Smooth muscle cell (in vitro differentiated cells): ENCODE results near the gene ZNF230. TPM values are rescaled to one million over a fixed set of nuclear protein-coding genes. Genes with fewer than 3 reads are reported as not detected.

Experiments used
- DNase-seq: peaks from one replicate; lab custom pipeline; 2025; ENCODE audit not compliant: unreplicated experiment; lab: John Stamatoyannopoulos, UW
- H2AFZ ChIP-seq: fragments of 200-600 bp; sonication (generic); 2 replicates; pipeline ENCODE4 v1.6.0; 2016; ENCODE audit warnings: antibody characterized with exemption, low read depth, mild to moderate bottlenecking
- H3F3A ChIP-seq: fragments of 200-600 bp; sonication (generic); 2 replicates; pipeline ENCODE4 v1.6.0; 2017; ENCODE audit warnings: antibody characterized with exemption, low read depth
- H3K27ac ChIP-seq: fragments of 200-600 bp; sonication (generic); 2 replicates; pipeline ENCODE4 v1.5.1; 2016; ENCODE audit warnings: low read depth, mild to moderate bottlenecking
- H3K27me3 ChIP-seq: fragments of 200-600 bp; sonication (generic); 2 replicates; pipeline ENCODE4 v1.6.1; 2016; ENCODE audit warnings: low read depth, mild to moderate bottlenecking
- H3K36me3 ChIP-seq: fragments of 200-600 bp; sonication (generic); 2 replicates; pipeline ENCODE4 v1.5.1; 2016; ENCODE audit warnings: low read depth
- H3K4me1 ChIP-seq: fragments of 200-600 bp; sonication (generic); 2 replicates; pipeline ENCODE4 v1.5.1; 2016; ENCODE audit warnings: low read depth
- H3K4me2 ChIP-seq: fragments of 200-600 bp; sonication (generic); 2 replicates; pipeline ENCODE4 v1.6.0; 2016; ENCODE audit warnings: mild to moderate bottlenecking
- H3K4me3 ChIP-seq: fragments of 200-600 bp; sonication (generic); 2 replicates; pipeline ENCODE4 v1.5.1; 2016; ENCODE audit warnings: mild to moderate bottlenecking
- H3K79me2 ChIP-seq: fragments of 200-600 bp; sonication (generic); 2 replicates; pipeline ENCODE4 v1.6.0; 2016; ENCODE audit warnings: low read depth, mild to moderate bottlenecking
- H3K9ac ChIP-seq: fragments of 200-600 bp; sonication (generic); 2 replicates; pipeline ENCODE4 v1.6.0; 2016; ENCODE audit warnings: low read depth
- H3K9me3 ChIP-seq: fragments of 200-600 bp; sonication (generic); replicated peaks from 2 replicates; pipeline ENCODE4 v1.5.1; 2016; ENCODE audit warnings: low read depth
- H4K20me1 ChIP-seq: fragments of 200-600 bp; sonication (generic); 2 replicates; pipeline ENCODE4 v1.6.0; 2016; ENCODE audit warnings: low read depth
- CTCF ChIP-seq: fragments of 200-600 bp; sonication (generic); IDR thresholded peaks from 2 replicates; pipeline ENCODE4 v1.5.1; 2017; ENCODE audit warnings: borderline replicate concordance, mild to moderate bottlenecking, antibody characterized with exemption; ENCODE audit not compliant: insufficient read depth, poor library complexity, severe bottlenecking
- WGBS: methylation state at CpG from one replicate; pipeline ENCODE4 v1.1.7; 2016; ENCODE audit warnings: low lambda C conversion rate; 5-methylcytosine and 5-hydroxymethylcytosine counted together
- polyA plus RNA-seq: library from polyadenylated mRNA; unstranded; fragments of >200 nt; fragmentation: Nextera tagmentation; extraction: Ambion mirVana; gene quantifications from 2 replicates; pipeline ENCODE4 v1.2.1, GENCODE V29; 2016
- total RNA-seq: library from RNA; depleted of rRNA; stranded (reverse); fragments of >200 nt; gene quantifications from 2 replicates; pipeline ENCODE4 v1.2.3, GENCODE V29; 2014

ZNF230 gene
- total and polyA plus RNA-seq, 2 experiments from 2014 or later, result 1.2 to 17.3 TPM

- H3K36me3 ChIP-seq, result no peaks in the 10 kb centered on the region
- H3K79me2 ChIP-seq, result no peaks in the 10 kb centered on the region
- H3K4me2 ChIP-seq, result no peak overlapping the region
- no peak overlapping the region for H3K9ac ChIP-seq
- no peaks in the 10 kb centered on the region for H3K27me3 ChIP-seq
- no peaks in the 10 kb centered on the region for H3F3A ChIP-seq
- no peak overlapping the region for H3K27ac ChIP-seq
- no peak overlapping the region for H2AFZ ChIP-seq
- H4K20me1 ChIP-seq, result no peaks in the 10 kb centered on the region
- H3K4me1 ChIP-seq, result no peaks in the 10 kb centered on the region
- no peak for DNase-seq
- WGBS, result 72% methylated on average over 2 of the region's 2 CpGs
- H3K9me3 ChIP-seq, result peaks cover 7% of the 10 kb centered on the region
- TF ChIP-seq CTCF, result no peak
- no peak overlapping the region for H3K4me3 ChIP-seq
Measured at GRCh38 chr19:44042147-44042546, 39.4 kb downstream of the ZNF230 start.

GRCh38 chr19:44050740-44051649 is 48.2 kb downstream of the ZNF230 start:
- Histone ChIP-seq H3K9ac (no peak overlapping the region), H3K4me1 (peaks cover 8% of the 10 kb centered on the region), H3K79me2 (peaks cover 17% of the 10 kb centered on the region), H3K9me3 (no peaks in the 10 kb centered on the region), H3K36me3 (peaks cover 5% of the 10 kb centered on the region), H3K27me3 (no peaks in the 10 kb centered on the region), H2AFZ (peak overlapping the region; percentile 98), H3F3A (no peaks in the 10 kb centered on the region), H3K27ac (no peak overlapping the region), H3K4me2 (peak overlapping the region; percentile 96), H4K20me1 (no peaks in the 10 kb centered on the region), H3K4me3 (peak overlapping the region; percentile 96)
- no peak for DNase-seq
- WGBS, result 81% methylated on average over 21 of the region's 21 CpGs
- no peak for TF ChIP-seq CTCF

- H3K36me3 ChIP-seq, result peaks cover 5% of the 10 kb centered on the region
- no peaks in the 10 kb centered on the region for H3K9me3 ChIP-seq
- H3K4me3 ChIP-seq, result peak within 1 kb of the TSS; percentile 96
- peaks cover 8% of the 10 kb centered on the region for H3K4me1 ChIP-seq
- no peaks in the 10 kb centered on the region for H4K20me1 ChIP-seq
- TF ChIP-seq CTCF, result no peak
- peak within 1 kb of the TSS; percentile 96 for H3K4me2 ChIP-seq
- DNase-seq, result peak; percentile 32
- peak within 1 kb of the TSS; percentile 98 for H2AFZ ChIP-seq
- peaks cover 17% of the 10 kb centered on the region for H3K79me2 ChIP-seq
- WGBS, result 2% methylated on average over 37 of the region's 38 CpGs
- H3K27me3 ChIP-seq, result no peaks in the 10 kb centered on the region
- peak within 1 kb of the TSS; percentile 91 for H3K9ac ChIP-seq
- no peaks in the 10 kb centered on the region for H3F3A ChIP-seq
- H3K27ac ChIP-seq, result peak within 1 kb of the TSS; percentile 53
Measured at GRCh38 chr19:44051650-44052402, 49.1 kb downstream of the ZNF230 start, which contains the start of gene ZNF223. TSS of gene ZNF223 (plus strand) at chr19:44052036. CDS start at chr19:44055177, 3,141 bp downstream.
